NCI-H2081 treated with DMSO at 0.1 percent for 48 hours (cell line): Measurements from ENCODE around the gene SCYGR5.
"Not testable (repeated sequence)": the region's sequence is repeated elsewhere in the genome, so short reads cannot be mapped to it uniquely, and the experiment has no call there.

ENCODE experiments used
- DNase-seq: peaks from one replicate; lab custom pipeline; 2025; lab: John Stamatoyannopoulos, UW

Gene SCYGR5

DNA sequence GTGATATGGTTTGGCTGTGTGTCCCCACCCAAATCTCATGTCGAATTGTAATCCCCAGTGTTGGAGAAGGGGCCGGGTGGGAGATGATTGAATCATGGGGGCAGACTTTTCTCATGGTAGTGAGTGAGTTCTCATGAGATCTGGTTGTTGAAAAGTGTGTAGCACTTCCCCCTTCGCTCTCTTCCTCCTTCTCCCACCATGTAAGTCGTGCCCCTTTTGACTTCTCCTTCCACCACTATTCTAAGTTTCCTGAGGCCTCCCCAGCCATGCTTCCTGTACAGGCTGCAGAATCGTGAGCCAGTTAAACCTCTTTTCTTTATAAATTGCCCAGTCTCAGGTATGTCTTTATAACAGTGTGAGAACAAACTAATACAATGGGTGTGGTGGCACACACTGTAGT lies 7.0 kb downstream of the SCYGR5 start:
- DNase-seq, result not testable (repeated sequence)

DNA sequence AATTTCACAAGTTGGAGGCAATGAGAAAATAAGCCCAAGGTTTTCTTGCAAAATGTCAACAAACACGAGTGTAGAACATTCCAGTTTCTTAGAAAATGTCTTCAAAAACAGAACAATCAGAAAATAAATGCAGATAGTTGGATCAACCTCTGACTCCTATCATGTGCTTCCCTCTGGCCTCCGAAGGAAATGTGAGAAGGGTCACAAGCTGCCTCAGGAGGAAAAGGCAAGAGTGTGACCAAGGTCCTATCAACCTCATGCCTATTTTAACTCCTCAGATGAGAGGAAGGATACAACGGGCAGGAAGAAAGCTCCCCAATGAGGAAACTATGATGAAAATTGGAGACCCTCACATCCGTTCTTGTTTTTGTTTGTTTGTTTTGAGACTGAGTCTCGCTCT lies 7.9 kb downstream of the SCYGR5 start:
- DNase-seq, result no peak

DNA sequence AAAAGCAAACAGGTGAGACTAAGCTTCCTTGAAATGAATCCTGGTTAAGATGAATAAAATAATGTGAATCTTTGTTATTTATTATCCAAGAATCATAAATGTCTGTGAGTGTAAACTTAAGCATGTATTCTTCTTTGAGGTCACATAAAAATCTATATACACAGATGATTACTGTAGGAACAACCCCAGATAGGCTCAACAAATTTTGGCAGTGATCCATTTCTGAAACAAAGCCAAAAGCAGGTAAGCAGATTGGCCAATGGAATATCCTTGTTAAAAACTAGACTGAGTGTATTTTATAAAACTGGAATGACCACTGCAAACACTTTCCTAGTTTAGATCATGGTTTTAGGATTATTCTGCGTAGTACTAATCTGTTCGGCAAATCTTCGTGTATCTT lies 11.3 kb downstream of the SCYGR5 start:
- DNase-seq, result no peak

DNA sequence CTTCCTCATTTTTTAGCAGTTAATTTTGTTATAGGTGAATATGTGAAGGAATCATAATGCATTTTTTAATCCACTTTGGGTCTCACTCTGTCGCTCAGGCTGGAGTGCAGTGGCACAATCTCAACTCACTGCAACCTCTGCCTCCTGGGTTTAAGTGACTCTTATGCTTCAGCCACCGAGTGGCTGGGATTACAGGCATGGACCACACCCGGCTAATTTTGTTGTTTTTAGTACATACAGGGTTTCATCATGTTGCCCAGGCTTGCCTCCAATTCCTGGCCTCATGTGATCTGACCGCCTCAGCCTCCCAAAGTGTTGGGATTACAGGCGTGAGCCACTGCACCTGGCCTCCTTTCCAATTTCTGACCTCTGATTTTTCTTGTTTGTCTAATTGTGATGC lies 17.7 kb downstream of the SCYGR5 start:
- DNase-seq, result no peak

DNA sequence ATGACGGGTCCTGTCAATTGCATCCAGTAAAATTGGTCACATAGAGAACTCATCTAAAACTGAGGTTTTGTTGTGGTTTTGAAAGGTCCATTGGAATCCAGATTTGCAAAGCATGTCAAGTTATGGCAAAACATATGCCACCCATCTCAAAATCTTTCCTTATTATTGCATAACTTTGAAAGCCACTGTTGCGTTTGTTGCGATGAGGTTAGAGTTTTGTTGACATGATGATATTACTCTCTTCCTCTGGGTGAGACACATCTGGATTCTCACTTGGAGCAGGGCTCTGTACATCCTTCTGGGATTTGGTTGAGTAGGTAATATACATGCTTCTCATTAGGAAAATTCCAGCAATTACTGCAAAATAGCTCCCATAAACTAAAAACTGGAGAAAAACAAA lies 20.6 kb downstream of the SCYGR5 start:
- no peak for DNase-seq

DNA sequence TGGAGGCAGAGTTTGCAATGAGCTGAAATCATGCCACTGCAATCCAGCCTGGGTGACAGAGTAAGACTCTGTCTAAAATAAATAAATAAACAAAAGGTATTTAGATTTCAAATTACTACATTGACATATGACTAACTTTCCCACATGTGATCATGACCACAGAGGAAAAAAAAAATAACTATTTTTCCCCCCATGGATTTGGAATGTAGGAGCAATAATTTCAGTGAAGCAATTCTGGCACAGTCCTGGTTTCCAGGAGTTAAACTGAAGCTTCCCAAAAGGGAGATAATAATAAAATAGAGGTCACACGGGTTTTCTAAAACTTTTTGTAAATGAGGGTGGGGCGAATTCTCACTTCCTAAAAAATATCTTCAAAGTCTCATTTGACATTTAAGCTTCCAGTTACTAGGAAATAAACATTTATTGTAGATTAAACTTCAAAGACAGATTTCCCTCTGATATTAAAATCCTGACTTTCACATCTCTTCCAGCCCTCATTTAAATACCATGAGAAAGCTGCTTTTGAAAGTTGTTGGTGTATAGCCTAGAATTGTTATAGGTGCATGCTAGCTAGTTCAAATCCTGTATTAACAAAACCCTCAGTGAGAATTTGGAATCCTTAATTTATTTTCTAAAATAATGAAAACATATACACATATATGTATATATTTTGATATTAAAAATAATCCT lies 30.5 kb downstream of the SCYGR5 start:
- DNase-seq, result no peak

DNA sequence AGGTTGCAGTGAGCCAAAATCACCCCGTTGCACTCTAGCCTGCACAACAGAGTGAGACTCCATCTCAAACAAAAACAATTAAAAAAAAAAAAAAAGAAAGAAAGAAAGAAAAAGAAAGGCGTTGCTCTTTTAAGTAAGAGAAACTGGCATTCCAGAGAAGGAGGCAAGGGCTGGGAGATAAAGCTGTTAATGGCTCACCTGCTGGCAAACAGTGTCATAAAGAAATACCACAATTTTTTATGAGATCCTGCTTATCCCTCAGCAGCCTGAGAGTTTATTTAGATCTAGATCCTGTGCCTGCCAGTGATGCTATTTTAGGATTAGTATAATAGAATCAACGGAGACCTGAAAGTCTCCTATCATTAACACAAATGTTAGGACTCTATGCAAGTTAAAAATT lies 35.0 kb downstream of the SCYGR5 start:
- DNase-seq, result no peak

DNA sequence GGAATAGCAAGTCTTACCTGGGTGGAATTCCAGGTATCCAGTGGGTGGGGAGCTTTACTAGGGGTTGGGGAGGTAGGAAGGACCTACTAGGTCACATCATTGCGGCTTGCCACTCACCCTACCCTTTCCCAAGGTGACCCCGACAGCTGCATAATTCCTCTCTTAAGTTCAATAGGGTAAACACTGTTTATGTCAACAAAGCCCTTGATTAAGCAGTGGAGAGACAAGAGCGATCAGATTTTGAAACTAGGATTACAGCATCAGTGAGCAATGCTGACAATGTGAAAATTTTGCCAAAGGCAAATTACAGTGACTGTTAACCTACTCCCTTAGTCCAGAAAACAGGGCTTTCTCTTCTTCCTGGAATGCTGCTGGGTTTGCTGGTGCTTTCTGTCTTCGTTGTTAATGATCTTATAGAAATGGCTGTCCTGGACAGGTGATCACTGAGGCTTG lies 36.7 kb downstream of the SCYGR5 start:
- no peak for DNase-seq

DNA sequence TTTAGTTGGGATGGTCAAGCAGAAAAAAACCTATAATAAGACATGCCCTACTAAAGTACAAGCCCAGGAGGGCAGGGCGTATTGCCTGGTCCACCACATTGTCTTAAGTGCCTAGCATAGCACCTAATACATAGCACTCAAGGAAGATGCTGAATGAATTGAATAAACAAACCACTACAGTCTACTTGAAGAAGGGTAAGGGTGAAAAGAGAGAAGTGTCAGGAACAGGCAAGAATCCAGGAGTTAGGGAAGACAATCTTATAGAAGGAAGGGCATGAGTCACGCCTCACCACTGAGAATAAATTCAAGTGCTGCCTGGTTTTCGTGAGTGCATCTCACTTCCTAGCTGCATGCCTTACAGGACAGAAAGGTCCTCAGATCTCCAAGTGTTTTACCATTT lies 37.4 kb downstream of the SCYGR5 start:
- DNase-seq, result no peak

DNA sequence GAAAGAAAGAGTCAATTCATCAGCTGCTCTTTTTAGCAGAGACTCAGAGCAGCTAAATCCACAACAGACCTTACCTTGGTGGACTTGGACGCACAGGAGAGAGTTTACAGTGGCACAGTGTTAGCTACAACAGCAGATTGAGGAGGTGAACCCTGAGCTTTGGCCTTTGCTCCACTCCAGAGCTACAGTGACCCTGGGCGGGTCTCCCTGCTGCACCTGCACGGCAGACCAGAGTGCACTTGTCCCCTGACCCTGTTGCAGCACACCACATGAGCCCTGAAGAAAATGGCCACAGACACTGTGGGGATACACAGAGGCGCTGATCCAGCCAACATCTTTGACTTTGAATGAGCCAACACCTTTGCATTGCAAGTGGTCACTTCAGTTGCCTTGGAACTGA lies 40.3 kb downstream of the SCYGR5 start:
- no peak for DNase-seq

DNA sequence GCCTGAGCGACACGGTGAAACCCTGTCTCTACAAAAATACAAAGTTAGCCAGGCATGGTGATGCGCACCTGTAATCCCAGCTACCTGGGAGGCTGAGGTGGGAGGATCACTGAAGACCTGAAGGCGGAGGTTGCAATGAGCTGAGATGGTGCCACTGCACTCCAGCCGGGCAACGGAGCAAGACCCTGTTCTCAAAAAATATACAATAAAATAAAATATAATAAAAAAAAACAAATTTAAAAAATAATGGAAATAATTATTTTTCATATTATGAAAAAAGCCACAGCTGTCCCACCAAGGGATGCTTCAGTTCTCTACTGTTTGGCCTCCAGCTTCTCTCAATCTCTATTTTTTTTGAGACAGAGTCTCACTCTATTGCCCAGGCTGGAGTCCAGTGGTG lies 40.8 kb downstream of the SCYGR5 start:
- no peak for DNase-seq

DNA sequence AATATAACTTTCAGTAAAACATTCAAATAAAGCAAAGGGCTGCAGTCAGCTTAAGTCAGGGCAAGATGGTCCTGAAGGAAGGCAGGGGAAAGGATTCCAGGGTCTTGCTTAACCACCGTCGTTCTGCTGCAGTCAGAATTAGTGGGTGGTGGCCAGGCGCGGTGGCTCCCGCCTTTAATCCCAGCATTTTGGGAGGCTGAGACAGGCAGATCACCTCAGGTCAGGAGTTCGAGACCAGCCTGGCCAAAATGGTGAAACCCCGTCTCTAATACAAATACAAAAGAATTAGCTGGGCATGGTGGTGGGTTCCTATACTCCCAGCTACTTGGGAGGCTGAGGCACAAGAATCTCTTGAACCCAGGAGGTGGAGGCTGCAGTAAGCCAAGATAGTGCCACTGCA lies 44.4 kb downstream of the SCYGR5 start:
- no peak for DNase-seq

DNA sequence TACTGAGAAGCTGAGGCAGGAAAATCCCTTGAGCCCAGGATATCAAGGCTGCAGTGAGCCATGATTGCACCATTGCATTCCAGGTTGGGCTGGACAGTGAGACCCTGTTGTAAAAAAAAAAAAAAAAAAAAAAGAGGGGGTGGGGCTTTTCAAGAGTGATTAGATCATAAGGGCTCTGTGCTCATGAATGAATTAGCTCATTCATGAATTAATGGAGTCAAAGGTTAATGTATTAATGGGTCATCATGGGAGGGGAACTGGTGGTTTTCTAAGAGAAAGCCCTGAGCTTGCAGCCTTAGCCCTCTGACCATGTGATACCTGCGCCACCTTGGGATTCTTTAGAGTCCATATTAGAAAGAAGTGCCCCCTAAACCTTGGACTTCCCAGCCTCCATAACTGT lies 46.7 kb downstream of the SCYGR5 start:
- DNase-seq, result no peak

DNA sequence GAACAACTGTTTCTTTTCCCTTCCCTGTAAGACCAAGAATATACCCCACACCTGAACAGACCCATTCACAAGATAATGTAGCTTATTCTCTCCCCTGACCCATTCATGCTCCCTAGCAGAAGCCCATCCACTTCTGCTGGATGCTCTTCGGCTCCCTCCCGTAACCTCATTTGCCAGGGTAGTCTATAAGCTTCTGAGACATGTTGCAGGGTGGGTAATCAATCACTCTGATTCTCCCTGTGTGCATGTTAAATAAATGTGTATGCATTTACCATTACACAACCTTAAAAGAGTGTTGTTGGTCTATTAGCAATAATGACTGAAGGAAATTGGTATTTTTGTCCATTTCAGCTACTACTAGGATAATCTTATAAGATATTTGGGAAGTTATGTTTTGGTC lies 49.9 kb downstream of the SCYGR5 start:
- no peak for DNase-seq
